GM23338 (cell line): ENCODE data around the gene CCL23. TPM values are rescaled to one million over a fixed set of nuclear protein-coding genes. Genes with fewer than 3 reads are reported as not detected.

Experiments
- ATAC-seq: fragments of 200-7000 bp; cut with Tn5 transposase; 3 replicates; pipeline ENCODE4 v1.9.1; 2020
- DNase-seq: peaks from one replicate; pipeline ENCODE4 v3.0.0-alpha.2; 2015; ENCODE audit warnings: low spot score
- H2AFZ ChIP-seq: fragments of 200-600 bp; sonication (generic); 2 replicates; pipeline ENCODE4 v1.8.0; 2016; ENCODE audit warnings: antibody characterized with exemption, mild to moderate bottlenecking, moderate library complexity
- H3F3A ChIP-seq: fragments of 200-600 bp; sonication (generic); replicated peaks from 2 replicates; pipeline ENCODE4 v1.8.0; 2017; ENCODE audit warnings: antibody characterized with exemption, mixed run types, low read depth
- H3K27ac ChIP-seq: fragments of 200-600 bp; sonication (generic); 2 replicates; pipeline ENCODE4 v1.6.1; 2016; ENCODE audit warnings: low read depth
- H3K27me3 ChIP-seq: fragments of 200-600 bp; sonication (generic); 2 replicates; pipeline ENCODE4 v1.8.0; 2016; ENCODE audit warnings: mild to moderate bottlenecking, mixed run types, moderate library complexity; ENCODE audit not compliant: insufficient read depth
- H3K36me3 ChIP-seq: fragments of 200-600 bp; sonication (generic); 2 replicates; pipeline ENCODE4 v1.8.0; 2016; ENCODE audit warnings: mild to moderate bottlenecking; ENCODE audit not compliant: insufficient read depth
- H3K4me1 ChIP-seq: fragments of 200-600 bp; sonication (generic); 2 replicates; pipeline ENCODE4 v1.8.0; 2016; ENCODE audit warnings: mild to moderate bottlenecking, moderate library complexity; ENCODE audit not compliant: insufficient read depth
- H3K4me2 ChIP-seq: fragments of 200-600 bp; sonication (generic); 2 replicates; pipeline ENCODE4 v1.7.1; 2017; ENCODE audit warnings: mixed run types
- H3K4me3 ChIP-seq: fragments of 200-600 bp; sonication (generic); 2 replicates; pipeline ENCODE4 v1.6.1; 2016; ENCODE audit warnings: mixed run types
- H3K79me2 ChIP-seq: fragments of 200-600 bp; sonication (generic); replicated peaks from 2 replicates; pipeline ENCODE4 v1.8.0; 2017; ENCODE audit warnings: mild to moderate bottlenecking; ENCODE audit not compliant: insufficient read depth
- H3K9me2 ChIP-seq: fragments of 200-600 bp; sonication (generic); 2 replicates; pipeline ENCODE4 v1.8.0; 2017; ENCODE audit not compliant: insufficient read depth
- H4K20me1 ChIP-seq: fragments of 200-600 bp; sonication (generic); replicated peaks from 2 replicates; pipeline ENCODE4 v1.8.0; 2017; ENCODE audit warnings: mild to moderate bottlenecking; ENCODE audit not compliant: insufficient read depth
- H3K27ac Mint-ChIP-seq: 2 replicates; pipeline ENCODE4 v1.8.0; 2020; ENCODE audit warnings: inconsistent platforms, mild to moderate bottlenecking, moderate library complexity, mixed read lengths
- H3K27me3 Mint-ChIP-seq: 3 replicates; pipeline ENCODE4 v1.8.0; 2022; ENCODE audit warnings: low read depth, mild to moderate bottlenecking, moderate library complexity, mixed read lengths, inconsistent platforms; ENCODE audit not compliant: insufficient read depth, poor library complexity
- H3K36me3 Mint-ChIP-seq: 3 replicates; pipeline ENCODE4 v1.8.0; 2021; ENCODE audit warnings: low read depth, mild to moderate bottlenecking, inconsistent platforms, moderate library complexity, mixed read lengths
- H3K4me1 Mint-ChIP-seq: 3 replicates; pipeline ENCODE4 v1.8.0; 2020; ENCODE audit warnings: mild to moderate bottlenecking, inconsistent platforms, mixed read lengths
- H3K4me3 Mint-ChIP-seq: 3 replicates; pipeline ENCODE4 v1.8.0; 2021; ENCODE audit warnings: moderate library complexity, mild to moderate bottlenecking, inconsistent platforms, mixed read lengths
- H3K9me3 Mint-ChIP-seq: 3 replicates; pipeline ENCODE4 v1.8.0; 2020; ENCODE audit warnings: moderate library complexity, mild to moderate bottlenecking, inconsistent platforms, mixed read lengths
- CREB1 ChIP-seq: fragments of 250-450 bp; sonication (Bioruptor Pico); IDR thresholded peaks from 2 replicates; pipeline ENCODE4 v1.5.0; 2020; ENCODE audit warnings: low read depth, mild to moderate bottlenecking, moderate library complexity
- EZH2 ChIP-seq: fragments of 200-600 bp; sonication (generic); IDR thresholded peaks from one replicate; pipeline ENCODE4 v1.8.0; 2017; ENCODE audit warnings: antibody characterized with exemption, mild to moderate bottlenecking, low read depth; ENCODE audit not compliant: unreplicated experiment
- EZH2phosphoT487 ChIP-seq: fragments of 200-600 bp; sonication (generic); IDR thresholded peaks from one replicate; pipeline ENCODE4 v1.8.1; 2018; ENCODE audit warnings: antibody characterized with exemption; ENCODE audit not compliant: unreplicated experiment
- JUNB ChIP-seq: IDR thresholded peaks from one replicate; pipeline ENCODE4 v1.6.1; 2016; ENCODE audit warnings: antibody characterized with exemption; ENCODE audit not compliant: unreplicated experiment
- NANOG ChIP-seq: IDR thresholded peaks from 2 replicates; pipeline ENCODE4 v1.6.1; 2016; ENCODE audit warnings: antibody characterized with exemption, borderline replicate concordance
- POLR2AphosphoS5 ChIP-seq: IDR thresholded peaks from 2 replicates; pipeline ENCODE4 v1.6.1; 2016; ENCODE audit warnings: antibody characterized with exemption, low read depth
- STAT1 ChIP-seq: IDR thresholded peaks from one replicate; pipeline ENCODE4 v1.6.1; 2016; ENCODE audit warnings: antibody characterized with exemption; ENCODE audit not compliant: unreplicated experiment
- ZNF114 ChIP-seq: fragments of 250-450 bp; sonication (Bioruptor Pico); IDR thresholded peaks from 2 replicates; pipeline ENCODE4 v1.5.0; 2020; ENCODE audit warnings: mild to moderate bottlenecking, moderate library complexity
- ZNF331 ChIP-seq: fragments of 250-450 bp; sonication (Bioruptor Pico); IDR thresholded peaks from 2 replicates; pipeline ENCODE4 v1.5.0; 2020; ENCODE audit warnings: low read depth, mild to moderate bottlenecking, moderate library complexity
- polyA plus RNA-seq: library from polyadenylated mRNA; unstranded; fragments of >200 nt; fragmentation: Nextera tagmentation; extraction: Ambion mirVana; gene quantifications from 2 replicates; pipeline ENCODE4 v1.2.1, GENCODE V29; 2016
- total RNA-seq: library from RNA; depleted of rRNA; stranded (reverse); fragments of >200 nt; shearing (Covaris generic); gene quantifications from 2 replicates; pipeline ENCODE4 v1.2.3, GENCODE V29; 2014
- TF ChIP-seq, protein P1 (sequence below): IDR thresholded peaks from 2 replicates; pipeline ENCODE4 v1.6.1; 2016; ENCODE audit warnings: antibody characterized with exemption
- TF ChIP-seq, protein P2 (sequence below): IDR thresholded peaks from one replicate; pipeline ENCODE4 v1.6.1; 2018; ENCODE audit warnings: antibody characterized with exemption; ENCODE audit not compliant: unreplicated experiment
- TF ChIP-seq, protein P3 (sequence below), 2 experiments: fragments of 200-600 bp in 1 of 2; sonication (generic) in 1 of 2; conservative IDR thresholded peaks; 2 replicates each; pipeline versions ENCODE4 v1.5.1 to v1.6.1; 2016 to 2017; ENCODE audit warnings: antibody characterized with exemption in 2 of 2, low read depth in 2 of 2, mild to moderate bottlenecking in 2 of 2, moderate library complexity in 1 of 2
- TF ChIP-seq, protein P4 (sequence below): fragments of 250-450 bp; sonication (Bioruptor Pico); IDR thresholded peaks from 2 replicates; pipeline ENCODE4 v1.5.0; 2020; ENCODE audit warnings: mild to moderate bottlenecking, moderate library complexity

CCL23 gene
- total and polyA plus RNA-seq, 2 experiments from 2014 or later = not detected

DNA sequence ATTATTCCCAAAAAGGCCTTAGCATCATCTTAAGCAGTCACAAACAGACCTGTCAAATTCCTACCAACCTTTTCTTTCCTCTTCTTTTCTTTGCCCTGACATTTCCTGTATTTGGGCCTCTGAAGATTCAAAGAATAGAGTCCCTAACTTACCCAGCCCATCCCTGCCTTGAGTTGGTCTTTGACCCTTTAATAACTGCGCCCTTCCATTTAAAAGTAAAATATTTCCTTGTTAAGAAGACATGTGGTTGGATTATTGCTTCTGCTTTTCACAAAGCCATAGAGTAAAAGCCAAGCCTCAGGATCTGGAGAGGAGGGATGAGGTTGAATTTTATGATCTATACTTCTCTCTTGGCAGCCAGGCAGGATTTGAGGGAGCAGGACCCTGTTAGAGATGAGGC, 13.2 kb upstream of the CCL23 start:
- H3K4me1 Mint-ChIP-seq = peaks cover 6% of the 10 kb centered on the region
- no peaks in the 10 kb centered on the region for H3K36me3 Mint-ChIP-seq
- Histone ChIP-seq H3K9me2 (peaks cover 9% of the 10 kb centered on the region), H3F3A (no peaks in the 10 kb centered on the region), H4K20me1 (no peaks in the 10 kb centered on the region), H3K27ac (no peak overlapping the region), H2AFZ (peak overlapping the region; percentile 67), H3K4me2 (no peak overlapping the region), H3K4me3 (no peak overlapping the region), H3K27me3 (no peaks in the 10 kb centered on the region), H3K4me1 (peaks cover 9% of the 10 kb centered on the region; the same call in 1 of the 2 replicates), H3K79me2 (no peaks in the 10 kb centered on the region), H3K36me3 (no peaks in the 10 kb centered on the region)
- DNase-seq (no peak), ATAC-seq (no peak)
- H3K4me3 Mint-ChIP-seq = no peak overlapping the region
- no peak overlapping the region; the same call in 1 of the 2 replicates for H3K27ac Mint-ChIP-seq
- TF ChIP-seq STAT1 (no peak), EZH2 (no peak), EZH2phosphoT487 (no peak), ZNF331 (no peak), POLR2AphosphoS5 (no peak), NANOG (no peak), JUNB (no peak), CREB1 (CRISPR knock-in tag) (no peak), ZNF114 (CRISPR knock-in tag) (no peak)
- TF ChIP-seq, protein P1, sequence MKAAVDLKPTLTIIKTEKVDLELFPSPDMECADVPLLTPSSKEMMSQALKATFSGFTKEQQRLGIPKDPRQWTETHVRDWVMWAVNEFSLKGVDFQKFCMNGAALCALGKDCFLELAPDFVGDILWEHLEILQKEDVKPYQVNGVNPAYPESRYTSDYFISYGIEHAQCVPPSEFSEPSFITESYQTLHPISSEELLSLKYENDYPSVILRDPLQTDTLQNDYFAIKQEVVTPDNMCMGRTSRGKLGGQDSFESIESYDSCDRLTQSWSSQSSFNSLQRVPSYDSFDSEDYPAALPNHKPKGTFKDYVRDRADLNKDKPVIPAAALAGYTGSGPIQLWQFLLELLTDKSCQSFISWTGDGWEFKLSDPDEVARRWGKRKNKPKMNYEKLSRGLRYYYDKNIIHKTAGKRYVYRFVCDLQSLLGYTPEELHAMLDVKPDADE = no peak
- TF ChIP-seq, protein P2, sequence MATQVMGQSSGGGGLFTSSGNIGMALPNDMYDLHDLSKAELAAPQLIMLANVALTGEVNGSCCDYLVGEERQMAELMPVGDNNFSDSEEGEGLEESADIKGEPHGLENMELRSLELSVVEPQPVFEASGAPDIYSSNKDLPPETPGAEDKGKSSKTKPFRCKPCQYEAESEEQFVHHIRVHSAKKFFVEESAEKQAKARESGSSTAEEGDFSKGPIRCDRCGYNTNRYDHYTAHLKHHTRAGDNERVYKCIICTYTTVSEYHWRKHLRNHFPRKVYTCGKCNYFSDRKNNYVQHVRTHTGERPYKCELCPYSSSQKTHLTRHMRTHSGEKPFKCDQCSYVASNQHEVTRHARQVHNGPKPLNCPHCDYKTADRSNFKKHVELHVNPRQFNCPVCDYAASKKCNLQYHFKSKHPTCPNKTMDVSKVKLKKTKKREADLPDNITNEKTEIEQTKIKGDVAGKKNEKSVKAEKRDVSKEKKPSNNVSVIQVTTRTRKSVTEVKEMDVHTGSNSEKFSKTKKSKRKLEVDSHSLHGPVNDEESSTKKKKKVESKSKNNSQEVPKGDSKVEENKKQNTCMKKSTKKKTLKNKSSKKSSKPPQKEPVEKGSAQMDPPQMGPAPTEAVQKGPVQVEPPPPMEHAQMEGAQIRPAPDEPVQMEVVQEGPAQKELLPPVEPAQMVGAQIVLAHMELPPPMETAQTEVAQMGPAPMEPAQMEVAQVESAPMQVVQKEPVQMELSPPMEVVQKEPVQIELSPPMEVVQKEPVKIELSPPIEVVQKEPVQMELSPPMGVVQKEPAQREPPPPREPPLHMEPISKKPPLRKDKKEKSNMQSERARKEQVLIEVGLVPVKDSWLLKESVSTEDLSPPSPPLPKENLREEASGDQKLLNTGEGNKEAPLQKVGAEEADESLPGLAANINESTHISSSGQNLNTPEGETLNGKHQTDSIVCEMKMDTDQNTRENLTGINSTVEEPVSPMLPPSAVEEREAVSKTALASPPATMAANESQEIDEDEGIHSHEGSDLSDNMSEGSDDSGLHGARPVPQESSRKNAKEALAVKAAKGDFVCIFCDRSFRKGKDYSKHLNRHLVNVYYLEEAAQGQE = no peak
- TF ChIP-seq, protein P3, sequence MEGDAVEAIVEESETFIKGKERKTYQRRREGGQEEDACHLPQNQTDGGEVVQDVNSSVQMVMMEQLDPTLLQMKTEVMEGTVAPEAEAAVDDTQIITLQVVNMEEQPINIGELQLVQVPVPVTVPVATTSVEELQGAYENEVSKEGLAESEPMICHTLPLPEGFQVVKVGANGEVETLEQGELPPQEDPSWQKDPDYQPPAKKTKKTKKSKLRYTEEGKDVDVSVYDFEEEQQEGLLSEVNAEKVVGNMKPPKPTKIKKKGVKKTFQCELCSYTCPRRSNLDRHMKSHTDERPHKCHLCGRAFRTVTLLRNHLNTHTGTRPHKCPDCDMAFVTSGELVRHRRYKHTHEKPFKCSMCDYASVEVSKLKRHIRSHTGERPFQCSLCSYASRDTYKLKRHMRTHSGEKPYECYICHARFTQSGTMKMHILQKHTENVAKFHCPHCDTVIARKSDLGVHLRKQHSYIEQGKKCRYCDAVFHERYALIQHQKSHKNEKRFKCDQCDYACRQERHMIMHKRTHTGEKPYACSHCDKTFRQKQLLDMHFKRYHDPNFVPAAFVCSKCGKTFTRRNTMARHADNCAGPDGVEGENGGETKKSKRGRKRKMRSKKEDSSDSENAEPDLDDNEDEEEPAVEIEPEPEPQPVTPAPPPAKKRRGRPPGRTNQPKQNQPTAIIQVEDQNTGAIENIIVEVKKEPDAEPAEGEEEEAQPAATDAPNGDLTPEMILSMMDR (conservative IDR thresholded peaks at IDR 0.05; ENCODE audit: low read depth in 2 of 2) = no peak
- TF ChIP-seq, protein P4, sequence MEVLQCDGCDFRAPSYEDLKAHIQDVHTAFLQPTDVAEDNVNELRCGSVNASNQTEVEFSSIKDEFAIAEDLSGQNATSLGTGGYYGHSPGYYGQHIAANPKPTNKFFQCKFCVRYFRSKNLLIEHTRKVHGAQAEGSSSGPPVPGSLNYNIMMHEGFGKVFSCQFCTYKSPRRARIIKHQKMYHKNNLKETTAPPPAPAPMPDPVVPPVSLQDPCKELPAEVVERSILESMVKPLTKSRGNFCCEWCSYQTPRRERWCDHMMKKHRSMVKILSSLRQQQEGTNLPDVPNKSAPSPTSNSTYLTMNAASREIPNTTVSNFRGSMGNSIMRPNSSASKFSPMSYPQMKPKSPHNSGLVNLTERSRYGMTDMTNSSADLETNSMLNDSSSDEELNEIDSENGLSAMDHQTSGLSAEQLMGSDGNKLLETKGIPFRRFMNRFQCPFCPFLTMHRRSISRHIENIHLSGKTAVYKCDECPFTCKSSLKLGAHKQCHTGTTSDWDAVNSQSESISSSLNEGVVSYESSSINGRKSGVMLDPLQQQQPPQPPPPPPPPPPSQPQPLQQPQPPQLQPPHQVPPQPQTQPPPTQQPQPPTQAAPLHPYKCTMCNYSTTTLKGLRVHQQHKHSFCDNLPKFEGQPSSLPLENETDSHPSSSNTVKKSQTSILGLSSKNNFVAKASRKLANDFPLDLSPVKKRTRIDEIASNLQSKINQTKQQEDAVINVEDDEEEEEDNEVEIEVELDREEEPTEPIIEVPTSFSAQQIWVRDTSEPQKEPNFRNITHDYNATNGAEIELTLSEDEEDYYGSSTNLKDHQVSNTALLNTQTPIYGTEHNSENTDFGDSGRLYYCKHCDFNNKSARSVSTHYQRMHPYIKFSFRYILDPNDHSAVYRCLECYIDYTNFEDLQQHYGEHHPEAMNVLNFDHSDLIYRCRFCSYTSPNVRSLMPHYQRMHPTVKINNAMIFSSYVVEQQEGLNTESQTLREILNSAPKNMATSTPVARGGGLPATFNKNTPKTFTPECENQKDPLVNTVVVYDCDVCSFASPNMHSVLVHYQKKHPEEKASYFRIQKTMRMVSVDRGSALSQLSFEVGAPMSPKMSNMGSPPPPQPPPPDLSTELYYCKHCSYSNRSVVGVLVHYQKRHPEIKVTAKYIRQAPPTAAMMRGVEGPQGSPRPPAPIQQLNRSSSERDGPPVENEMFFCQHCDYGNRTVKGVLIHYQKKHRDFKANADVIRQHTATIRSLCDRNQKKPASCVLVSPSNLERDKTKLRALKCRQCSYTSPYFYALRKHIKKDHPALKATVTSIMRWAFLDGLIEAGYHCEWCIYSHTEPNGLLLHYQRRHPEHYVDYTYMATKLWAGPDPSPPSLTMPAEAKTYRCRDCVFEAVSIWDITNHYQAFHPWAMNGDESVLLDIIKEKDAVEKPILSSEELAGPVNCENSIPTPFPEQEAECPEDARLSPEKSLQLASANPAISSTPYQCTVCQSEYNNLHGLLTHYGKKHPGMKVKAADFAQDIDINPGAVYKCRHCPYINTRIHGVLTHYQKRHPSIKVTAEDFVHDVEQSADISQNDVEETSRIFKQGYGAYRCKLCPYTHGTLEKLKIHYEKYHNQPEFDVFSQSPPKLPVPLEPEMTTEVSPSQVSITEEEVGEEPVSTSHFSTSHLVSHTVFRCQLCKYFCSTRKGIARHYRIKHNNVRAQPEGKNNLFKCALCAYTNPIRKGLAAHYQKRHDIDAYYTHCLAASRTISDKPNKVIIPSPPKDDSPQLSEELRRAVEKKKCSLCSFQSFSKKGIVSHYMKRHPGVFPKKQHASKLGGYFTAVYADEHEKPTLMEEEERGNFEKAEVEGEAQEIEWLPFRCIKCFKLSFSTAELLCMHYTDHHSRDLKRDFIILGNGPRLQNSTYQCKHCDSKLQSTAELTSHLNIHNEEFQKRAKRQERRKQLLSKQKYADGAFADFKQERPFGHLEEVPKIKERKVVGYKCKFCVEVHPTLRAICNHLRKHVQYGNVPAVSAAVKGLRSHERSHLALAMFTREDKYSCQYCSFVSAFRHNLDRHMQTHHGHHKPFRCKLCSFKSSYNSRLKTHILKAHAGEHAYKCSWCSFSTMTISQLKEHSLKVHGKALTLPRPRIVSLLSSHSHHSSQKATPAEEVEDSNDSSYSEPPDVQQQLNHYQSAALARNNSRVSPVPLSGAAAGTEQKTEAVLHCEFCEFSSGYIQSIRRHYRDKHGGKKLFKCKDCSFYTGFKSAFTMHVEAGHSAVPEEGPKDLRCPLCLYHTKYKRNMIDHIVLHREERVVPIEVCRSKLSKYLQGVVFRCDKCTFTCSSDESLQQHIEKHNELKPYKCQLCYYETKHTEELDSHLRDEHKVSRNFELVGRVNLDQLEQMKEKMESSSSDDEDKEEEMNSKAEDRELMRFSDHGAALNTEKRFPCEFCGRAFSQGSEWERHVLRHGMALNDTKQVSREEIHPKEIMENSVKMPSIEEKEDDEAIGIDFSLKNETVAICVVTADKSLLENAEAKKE (CRISPR knock-in tag) = no peak
- no peaks in the 10 kb centered on the region for H3K9me3 Mint-ChIP-seq
- H3K27me3 Mint-ChIP-seq = peaks cover 4% of the 10 kb centered on the region
